Measurements from ENCODE around the gene DCAF6.

DCAF6 gene

GRCh38 chr1:167968569-167968968, 32.1 kb downstream of the DCAF6 start:
- DNase-seq (ENCODE audit: low read depth in 3 of 3) = no peak

- DNase-seq (ENCODE audit: low read depth in 3 of 3) = no peak
These were observed 37.3 kb downstream of the DCAF6 start for GRCh38 chr1:167973832-167974231.

- no peak for DNase-seq (ENCODE audit: low read depth in 3 of 3)
These were observed 38.2 kb downstream of the DCAF6 start for GRCh38 chr1:167974698-167975097.

GRCh38 chr1:167977245-167977644, 40.8 kb downstream of the DCAF6 start:
- DNase-seq (ENCODE audit: low read depth in 3 of 3) = no peak

- DNase-seq (ENCODE audit: low read depth in 3 of 3) = no peak
These were observed 45.5 kb downstream of the DCAF6 start for GRCh38 chr1:167981933-167982332.

- DNase-seq (ENCODE audit: low read depth in 3 of 3) = no peak
These were observed 47.4 kb downstream of the DCAF6 start for GRCh38 chr1:167983797-167984420.

GRCh38 chr1:167984886-167985489, 48.5 kb downstream of the DCAF6 start:
- peak in 2 of 3 donors; percentile 2 to 5 for DNase-seq (ENCODE audit: low read depth in 3 of 3)

- DNase-seq (ENCODE audit: low read depth in 3 of 3) = no peak
These were observed 50.7 kb downstream of the DCAF6 start for GRCh38 chr1:167987174-167987573.

GRCh38 chr1:167991546-167991945, 55.1 kb downstream of the DCAF6 start:
- DNase-seq (ENCODE audit: low read depth in 3 of 3) = no peak

- DNase-seq (ENCODE audit: low read depth in 3 of 3) = no peak
These were observed 57.2 kb downstream of the DCAF6 start for GRCh38 chr1:167993720-167994119.

GRCh38 chr1:167994560-167994959, 58.1 kb downstream of the DCAF6 start:
- no peak for DNase-seq (ENCODE audit: low read depth in 3 of 3)

- DNase-seq (ENCODE audit: low read depth in 3 of 3) = no peak
These were observed 58.6 kb downstream of the DCAF6 start for GRCh38 chr1:167995038-167995437.

GRCh38 chr1:167996266-167996665, 59.8 kb downstream of the DCAF6 start:
- DNase-seq (ENCODE audit: low read depth in 3 of 3) = no peak

GRCh38 chr1:167997037-167997575, 60.6 kb downstream of the DCAF6 start:
- DNase-seq (ENCODE audit: low read depth in 3 of 3) = no peak

- no peak for DNase-seq (ENCODE audit: low read depth in 3 of 3)
These were observed 63.4 kb downstream of the DCAF6 start for GRCh38 chr1:167999877-168000276.

- no peak for DNase-seq (ENCODE audit: low read depth in 3 of 3)
These were observed 64.2 kb downstream of the DCAF6 start for GRCh38 chr1:168000656-168001055.

GRCh38 chr1:168001213-168001612, 64.7 kb downstream of the DCAF6 start:
- no peak for DNase-seq (ENCODE audit: low read depth in 3 of 3)

- no peak for DNase-seq (ENCODE audit: low read depth in 3 of 3)
These were observed 68.0 kb downstream of the DCAF6 start for GRCh38 chr1:168004531-168004930.

GRCh38 chr1:168005529-168005928, 69.0 kb downstream of the DCAF6 start:
- no peak for DNase-seq (ENCODE audit: low read depth in 3 of 3)

- DNase-seq (ENCODE audit: low read depth in 3 of 3) = no peak
These were observed 71.2 kb downstream of the DCAF6 start for GRCh38 chr1:168007691-168008090.

- no peak for DNase-seq (ENCODE audit: low read depth in 3 of 3)
These were observed 72.1 kb downstream of the DCAF6 start for GRCh38 chr1:168008595-168008994.

- no peak for DNase-seq (ENCODE audit: low read depth in 3 of 3)
These were observed 72.8 kb downstream of the DCAF6 start for GRCh38 chr1:168009322-168009721.

- no peak for DNase-seq (ENCODE audit: low read depth in 3 of 3)
These were observed 82.9 kb downstream of the DCAF6 start for GRCh38 chr1:168019407-168019806.

- no peak for DNase-seq (ENCODE audit: low read depth in 3 of 3)
These were observed 94.7 kb downstream of the DCAF6 start for GRCh38 chr1:168031198-168031597.

Data from stimulated activated CD4-positive, alpha-beta T cell treated with anti-CD3 and anti-CD28 coated beads, TNF-alpha, amount 100 ng/mL, for 48 hours (primary cell).